ENCODE data around the gene DNAJC12. TPM values are rescaled to one million over a fixed set of nuclear protein-coding genes. Genes with fewer than 3 reads are reported as not detected.

DNAJC12 gene
- polyA plus RNA-seq, 1 of the 3 experiments (the other 2 are of a cell fraction) = 7.9 TPM

GRCh38 chr10:67779465-67780203 is 58.4 kb downstream of the DNAJC12 start (continued):
- TF ChIP-seq REST (IDR thresholded peaks at IDR 0.05; ENCODE audit: low read depth, low read length) = no peak

GRCh38 chr10:67776371-67776770 is 61.6 kb downstream of the DNAJC12 start:
- no peaks in the 10 kb centered on the region for H3F3A ChIP-seq (replicated peaks; ENCODE audit: insufficient read depth)
- H3K36me3 ChIP-seq (replicated peaks in 1 of 2; ENCODE audit: control insufficient read depth in 1 of 2, insufficient read depth in 2 of 2, low read length in 1 of 2) = no peaks in the 10 kb centered on the region
- no peak overlapping the region for H2AFZ ChIP-seq (ENCODE audit: low read depth)
- H3K4me1 ChIP-seq (ENCODE audit: control insufficient read depth in 1 of 2, insufficient read depth in 2 of 2, low read depth in 1 of 2, low read length in 1 of 2) = no peaks in the 10 kb centered on the region
- CTCF ChIA-PET = interaction anchor here (1.4 to 5.2 kb wide), 3 partner anchors 8 to 110 kb away, joined by 7 to 185 read pairs (median 70); partner anchors contain the start of gene CTNNA3
- no peaks in the 10 kb centered on the region for H3K9me2 ChIP-seq
- 69% methylated on average over 1 of the region's 1 CpG for WGBS (ENCODE audit: low lambda C conversion rate)
- H3K27ac ChIP-seq (ENCODE audit: low read depth in 2 of 2, low read length in 1 of 2) = no peak overlapping the region
- H4K20me1 ChIP-seq (ENCODE audit: insufficient read depth) = no peaks in the 10 kb centered on the region
- TF ChIP-seq NFIC (IDR thresholded peaks at IDR 0.05; ENCODE audit: borderline replicate concordance) (no peak), TCF12 (IDR thresholded peaks at IDR 0.05) (no peak), YY1 (IDR thresholded peaks at IDR 0.05; ENCODE audit: low read depth) (no peak), CHD2 (IDR thresholded peaks at IDR 0.05; ENCODE audit: low read length, partially characterized antibody) (no peak), USF2 (IDR thresholded peaks at IDR 0.05; ENCODE audit: borderline replicate concordance, low read depth, low read length) (no peak), ZBTB33 (IDR thresholded peaks at IDR 0.05; ENCODE audit: borderline replicate concordance, low read depth) (no peak), MEF2A (IDR thresholded peaks at IDR 0.05; ENCODE audit: borderline replicate concordance, low read depth) (no peak), USF1 (IDR thresholded peaks at IDR 0.05; ENCODE audit: borderline replicate concordance, low read depth) (no peak), SMC3 (IDR thresholded peaks at IDR 0.05; ENCODE audit: low read depth, low read length) (no peak), RFX5 (IDR thresholded peaks at IDR 0.05; ENCODE audit: low read length) (no peak), TEAD4 (IDR thresholded peaks at IDR 0.05; ENCODE audit: borderline replicate concordance, insufficient read depth) (no peak), RCOR1 (IDR thresholded peaks at IDR 0.05; ENCODE audit: low read length) (no peak), CTCF (IDR thresholded peaks at IDR 0.05) (no peak), RAD21 (IDR thresholded peaks at IDR 0.05; ENCODE audit: low read length) (no peak), SIN3A (IDR thresholded peaks at IDR 0.05; ENCODE audit: borderline replicate concordance, low read depth, low read length) (no peak), MXI1 (IDR thresholded peaks at IDR 0.05; ENCODE audit: low read depth, low read length) (no peak)
- peaks cover 5% of the 10 kb centered on the region; the same call in 1 of the 2 replicates for H3K27me3 ChIP-seq (ENCODE audit: insufficient read depth)
- no peaks in the 10 kb centered on the region for H3K79me2 ChIP-seq (ENCODE audit: insufficient read depth)
- POLR2A ChIA-PET = interaction anchor here (0.6 kb wide), 1 partner anchor 139 kb away, joined by 3 read pairs; no protein-coding TSS in a partner anchor
- no peak overlapping the region for H3K4me3 ChIP-seq (ENCODE audit: low read depth in 2 of 2, low read length in 1 of 2)
- no peak overlapping the region for H3K9ac ChIP-seq
- no peak overlapping the region for H3K4me2 ChIP-seq
- H3K9me3 ChIP-seq = no peaks in the 10 kb centered on the region
- no peak for DNase-seq
